Limb (tissue), 2 donors: ENCODE results near the gene SPECC1.
"Not testable (repeated sequence)": the region's sequence is repeated elsewhere in the genome, so short reads cannot be mapped to it uniquely, and the experiment has no call there.

ENCODE experiments used
- DNase-seq, 2 donors: peaks; one replicate each; pipeline ENCODE4 v3.0.0-alpha.2; 2016; ENCODE audit errors: extremely low spot score in 2 of 2

The SPECC1 gene

GRCh38 chr17:20232611-20233010 lies 223.5 kb downstream of the SPECC1 start:
- no peak for DNase-seq

DNA sequence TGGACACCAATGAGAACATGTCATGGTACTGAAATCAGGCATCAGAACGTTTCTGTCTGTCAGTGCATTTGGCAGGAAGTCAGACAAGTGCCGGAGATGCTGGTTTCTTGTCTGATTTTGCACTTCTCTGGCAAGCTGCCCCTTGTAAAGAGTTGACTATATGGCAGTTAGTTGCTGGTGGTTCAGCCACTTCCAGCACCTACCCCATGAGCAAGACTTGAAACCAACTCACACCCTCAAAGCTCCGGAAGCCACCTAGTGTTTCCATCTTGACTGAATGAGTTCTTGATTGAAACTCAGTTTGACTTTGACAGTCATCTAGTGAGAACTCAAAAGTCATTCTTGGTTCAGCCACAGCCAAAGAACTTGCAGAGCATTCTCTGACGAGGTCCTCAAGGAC lies 225.1 kb downstream of the SPECC1 start:
- DNase-seq = no peak

DNA sequence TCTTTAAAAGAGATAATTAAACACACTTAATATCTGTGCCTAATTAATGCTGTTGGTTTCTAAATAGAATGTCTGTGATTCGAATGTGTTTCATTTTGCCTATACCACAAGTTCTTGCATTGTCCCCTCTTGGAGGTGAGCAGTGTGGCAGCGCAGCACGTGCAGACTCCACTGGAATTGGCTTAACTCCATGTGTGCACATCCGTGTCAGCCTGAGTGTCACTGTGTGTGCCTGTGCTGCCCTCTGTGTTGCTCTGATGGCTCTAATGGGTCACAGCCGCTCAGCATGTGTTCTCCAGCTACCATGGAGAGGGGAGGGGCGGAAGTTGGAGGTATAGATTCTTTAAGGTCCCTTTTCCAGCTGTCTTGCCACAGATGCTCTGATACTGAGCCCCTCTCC lies 226.6 kb downstream of the SPECC1 start:
- peak in 1 of 2 donors; percentile 19 for DNase-seq

- no peak for DNase-seq
Measured at GRCh38 chr17:20236578-20237227, 227.5 kb downstream of the SPECC1 start.

DNA sequence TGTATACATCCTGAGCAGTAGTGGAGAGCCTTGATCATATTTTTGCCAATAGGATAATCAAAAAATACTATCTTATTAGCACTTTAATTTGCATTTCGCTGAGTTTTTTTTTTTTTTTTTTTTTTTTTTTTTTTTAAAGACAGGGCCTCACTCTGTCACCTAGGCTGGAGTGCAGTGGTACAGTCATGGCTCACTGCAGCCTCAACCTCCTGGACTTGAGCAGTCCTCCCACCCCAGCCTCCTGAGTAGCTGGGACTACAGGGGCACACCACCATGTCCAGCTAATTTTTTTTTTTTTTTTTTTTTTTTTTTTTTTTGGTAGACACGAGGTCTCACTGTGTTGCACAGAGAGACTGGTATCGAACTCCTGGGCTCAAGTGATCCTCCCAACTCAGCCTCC lies 230.6 kb downstream of the SPECC1 start:
- not testable (repeated sequence) for DNase-seq

GRCh38 chr17:20241855-20242254 lies 232.7 kb downstream of the SPECC1 start:
- DNase-seq = no peak

DNA sequence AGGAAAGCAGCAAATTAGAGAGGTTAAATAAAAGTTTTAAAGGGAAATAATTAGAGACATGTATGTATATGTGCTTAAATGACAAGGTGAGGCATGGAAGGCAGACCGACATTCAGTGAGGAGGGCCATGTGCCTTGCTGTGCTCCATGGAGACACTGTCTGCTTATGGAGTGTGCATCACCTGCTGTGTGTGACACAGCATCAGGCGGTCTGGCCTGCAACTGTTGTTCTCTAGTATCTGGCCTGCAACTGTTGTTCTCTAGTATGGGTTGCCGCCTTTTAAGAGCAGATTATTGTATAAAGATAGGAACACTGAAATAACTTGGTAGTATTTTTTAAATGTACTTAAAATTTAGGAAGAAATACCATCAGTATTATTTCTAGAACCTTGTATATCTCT lies 233.1 kb downstream of the SPECC1 start:
- DNase-seq = no peak

- no peak for DNase-seq
Measured at GRCh38 chr17:20243524-20243923, 234.4 kb downstream of the SPECC1 start.

- DNase-seq = no peak
Measured at GRCh38 chr17:20244671-20245070, 235.5 kb downstream of the SPECC1 start.

- no peak for DNase-seq
Measured at GRCh38 chr17:20246692-20247091, 237.5 kb downstream of the SPECC1 start.

GRCh38 chr17:20253323-20253722 lies 244.2 kb downstream of the SPECC1 start:
- no peak for DNase-seq

DNA sequence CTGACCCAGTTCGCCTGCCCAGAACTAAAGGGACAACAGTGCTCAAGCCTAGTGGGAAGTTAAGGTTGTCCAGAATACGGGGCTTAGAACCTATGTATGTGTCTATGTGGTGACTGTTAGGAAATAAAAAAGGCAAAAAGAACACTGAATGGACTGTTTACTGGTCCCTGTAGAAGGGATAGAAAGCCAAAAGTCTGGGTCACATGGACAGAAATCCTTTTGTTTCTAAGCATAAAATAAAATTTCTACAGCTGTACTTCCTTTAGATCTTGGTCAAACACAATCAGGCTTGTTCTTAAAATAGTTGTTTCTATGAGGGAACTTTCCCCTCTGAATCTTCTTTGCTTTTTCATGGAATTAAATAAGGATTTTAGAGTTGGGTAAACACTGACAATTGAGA lies 245.4 kb downstream of the SPECC1 start:
- no peak for DNase-seq

GRCh38 chr17:20256144-20256543 lies 247.0 kb downstream of the SPECC1 start:
- no peak for DNase-seq

- DNase-seq = no peak
Measured at GRCh38 chr17:20257008-20257407, 247.8 kb downstream of the SPECC1 start.

- no peak for DNase-seq
Measured at GRCh38 chr17:20257798-20258197, 248.6 kb downstream of the SPECC1 start.

DNA sequence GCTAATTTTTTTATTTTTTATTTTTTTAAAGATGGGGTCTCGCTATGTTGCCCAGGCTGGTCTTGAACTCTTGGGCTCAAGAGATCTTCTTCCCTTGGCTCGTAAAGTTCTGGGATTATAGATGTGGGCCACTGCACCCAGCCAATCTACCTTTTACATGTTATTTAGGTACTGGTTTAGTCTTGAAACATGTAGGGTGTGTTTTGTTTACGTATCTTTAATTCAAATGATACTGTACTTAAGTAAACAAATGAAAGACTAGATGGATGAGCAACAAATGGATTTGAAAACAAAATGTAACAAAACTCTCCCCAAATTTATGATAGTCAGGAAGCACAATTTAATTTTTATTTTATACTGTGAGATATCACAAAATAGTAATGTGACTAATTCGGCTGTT lies 250.5 kb downstream of the SPECC1 start:
- no peak for DNase-seq

- DNase-seq = no peak
Measured at GRCh38 chr17:20260268-20260667, 251.1 kb downstream of the SPECC1 start.

- DNase-seq = no peak
Measured at GRCh38 chr17:20262226-20263114, 253.3 kb downstream of the SPECC1 start.

GRCh38 chr17:20263115-20263433 lies 253.9 kb downstream of the SPECC1 start:
- not testable (repeated sequence) for DNase-seq

DNA sequence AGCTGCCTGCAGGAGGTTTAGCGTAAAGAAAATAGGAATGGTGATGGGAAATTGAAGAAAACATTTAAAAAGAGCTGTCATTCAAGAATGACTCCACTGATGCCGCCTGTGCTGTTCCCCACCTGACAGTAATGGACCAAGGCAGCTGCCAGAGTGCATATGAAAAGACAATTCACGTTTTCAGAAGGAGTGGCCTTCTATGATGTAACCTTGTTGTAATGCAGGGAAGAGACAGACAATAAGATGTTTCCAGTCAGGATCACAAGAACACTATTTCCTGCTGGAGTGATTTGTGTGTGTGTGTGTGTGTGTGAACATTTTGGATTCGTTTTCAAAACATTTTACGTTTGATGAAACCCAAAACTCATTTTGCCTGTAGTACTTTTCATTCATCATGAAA lies 254.4 kb downstream of the SPECC1 start:
- no peak for DNase-seq

DNA sequence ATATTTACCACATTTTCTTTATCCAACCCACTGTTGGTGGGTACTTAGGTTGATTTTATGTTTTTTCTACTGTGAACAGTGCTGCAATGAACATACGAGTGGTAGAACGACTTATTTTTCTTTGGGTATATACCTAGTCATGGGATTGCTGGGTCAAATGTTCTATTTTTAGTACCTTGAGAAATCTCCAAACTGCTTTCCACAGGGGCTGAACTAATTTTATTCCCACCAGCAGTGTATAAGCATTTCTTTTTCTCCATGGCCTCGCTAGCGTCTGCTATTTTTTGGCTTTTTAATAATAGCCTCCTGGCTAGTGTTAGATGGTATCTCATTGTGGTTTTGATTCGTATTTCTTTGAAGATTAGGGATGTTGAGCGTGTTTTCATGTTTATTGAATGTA lies 255.8 kb downstream of the SPECC1 start:
- no peak for DNase-seq

GRCh38 chr17:20266806-20267458 lies 257.8 kb downstream of the SPECC1 start:
- no peak for DNase-seq

- DNase-seq = peak in 1 of 2 donors; percentile 42
Measured at GRCh38 chr17:20267459-20267842, 258.3 kb downstream of the SPECC1 start.
